HG02884 (cell line): ENCODE data around the gene SLC38A5.
"Not testable (repeated sequence)": the region's sequence is repeated elsewhere in the genome, so short reads cannot be mapped to it uniquely, and the experiment has no call there.

ENCODE experiments used
- ATAC-seq: cut with Tn5 transposase; IDR thresholded peaks from one replicate; pipeline ENCODE4 v1.9.1; 2021; ENCODE audit warnings: mild to moderate bottlenecking, moderate library complexity; ENCODE audit not compliant: unreplicated experiment

The SLC38A5 gene

DNA sequence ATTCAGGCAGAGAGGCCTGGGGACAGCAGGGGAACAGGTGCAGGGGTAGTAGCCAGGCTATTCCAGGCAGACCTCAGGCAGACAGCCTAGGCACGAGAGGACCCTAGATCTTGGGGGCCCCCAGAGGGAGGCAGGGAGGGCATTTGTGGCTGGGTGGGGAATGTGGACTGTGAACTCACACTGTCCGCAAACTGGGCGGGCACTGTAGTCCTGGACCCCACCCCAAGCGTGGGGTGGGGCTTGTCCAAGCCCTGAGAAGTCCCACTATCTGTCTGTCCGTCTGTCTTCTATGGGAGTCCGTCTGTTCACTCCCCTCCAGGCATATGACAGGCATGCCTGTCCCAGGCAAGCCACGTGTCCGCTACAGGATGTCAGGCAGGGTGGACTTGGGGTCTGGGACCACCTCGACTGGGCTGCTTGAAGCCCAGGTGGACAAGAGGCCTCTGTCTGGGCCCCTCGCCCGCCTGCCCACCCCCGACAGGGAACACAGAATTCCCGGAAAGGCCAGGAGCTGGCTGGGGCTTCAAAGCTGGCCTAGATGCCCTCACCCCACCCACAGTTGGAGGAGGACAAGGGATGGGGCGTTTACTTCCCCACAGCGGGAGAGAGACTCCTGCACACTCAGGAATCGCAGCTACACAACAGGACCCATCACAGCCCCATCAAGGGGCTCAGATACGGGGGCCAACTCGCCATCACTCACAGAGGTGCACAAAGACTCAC is at the start of gene SLC38A5:
SLC38A5 (minus strand) TSS at position 151 of the 723 bp plus-strand sequence. CDS start 2,336 bp downstream, outside the sequence.
- ATAC-seq = no peak

DNA sequence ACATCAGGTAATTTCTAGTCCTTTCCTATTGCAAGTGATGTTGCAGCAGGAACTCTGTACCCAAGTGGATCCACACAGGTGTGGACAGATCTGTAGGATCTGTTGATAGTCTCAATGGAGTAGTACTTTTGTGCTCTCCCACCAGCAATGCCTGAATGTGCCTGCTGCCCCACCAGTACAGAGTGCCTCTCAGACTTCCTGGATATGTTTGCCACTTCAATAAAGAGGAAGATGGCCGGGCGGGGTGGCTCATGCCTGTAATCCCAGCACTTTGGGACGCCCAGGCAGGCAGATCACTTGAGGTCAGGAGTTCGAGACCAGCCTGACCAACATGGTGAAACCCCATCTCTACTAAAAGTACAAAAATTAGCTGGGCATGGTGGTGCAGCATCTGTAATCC is 49.4 kb upstream of the SLC38A5 start:
- ATAC-seq = not testable (repeated sequence)

DNA sequence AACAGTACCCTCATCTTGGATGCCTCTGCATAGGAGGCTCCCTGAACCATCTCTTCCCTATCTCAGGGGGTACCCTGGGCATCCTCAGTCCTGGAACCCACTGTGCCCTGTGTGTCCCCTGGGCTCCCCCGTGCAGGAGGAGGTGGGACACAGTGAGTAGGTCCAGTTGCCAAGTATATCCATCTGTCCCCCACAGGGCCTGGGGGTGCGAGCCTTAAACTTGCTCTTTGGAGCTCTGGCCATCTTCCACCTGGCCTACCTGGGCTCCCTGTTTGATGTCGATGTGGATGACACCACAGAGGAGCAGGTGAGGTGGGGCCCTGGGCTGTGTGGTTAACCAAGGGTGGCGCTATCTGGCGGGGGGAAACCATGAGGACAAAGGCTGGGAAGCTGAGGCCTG is 46.9 kb upstream of the SLC38A5 start:
- ATAC-seq = no peak

DNA sequence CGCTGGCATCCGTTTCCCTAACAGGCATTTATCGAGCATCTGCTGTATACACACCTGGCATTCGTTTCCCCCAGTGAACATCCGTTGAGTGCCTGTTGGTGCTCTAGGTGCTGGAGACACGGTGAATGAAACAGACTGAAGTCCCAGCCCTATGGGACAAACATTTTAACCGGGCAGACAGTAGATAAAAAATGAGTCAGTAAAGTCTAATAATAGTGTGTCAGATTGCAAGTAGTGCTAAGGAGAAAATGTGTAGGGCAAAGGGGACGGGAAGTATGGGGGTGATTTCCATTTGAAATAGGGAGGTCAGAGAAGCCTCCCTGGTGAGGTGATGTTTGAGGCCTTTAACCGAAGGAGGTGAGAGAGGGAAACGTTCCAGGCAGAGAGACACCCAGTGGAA is 46.2 kb upstream of the SLC38A5 start:
- ATAC-seq = no peak

DNA sequence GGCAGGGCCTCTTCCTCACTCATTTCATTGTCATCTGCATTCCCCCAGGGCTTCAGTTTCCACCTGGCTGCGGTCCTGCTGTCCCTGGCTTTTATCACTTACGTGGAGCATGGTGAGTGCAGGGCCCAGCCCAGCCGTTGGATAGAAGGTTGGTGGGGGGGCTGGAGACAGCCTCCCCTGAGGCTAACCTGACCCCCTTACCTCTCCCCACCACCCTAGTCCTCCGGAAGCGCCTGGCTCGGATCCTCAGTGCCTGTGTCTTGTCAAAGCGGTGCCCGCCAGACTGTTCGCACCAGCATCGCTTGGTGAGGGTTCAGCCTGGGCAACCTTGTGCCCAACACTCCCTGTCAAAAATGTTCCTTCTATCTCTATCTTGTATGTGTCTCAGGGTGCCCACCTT is 45.8 kb upstream of the SLC38A5 start:
- ATAC-seq = no peak

DNA sequence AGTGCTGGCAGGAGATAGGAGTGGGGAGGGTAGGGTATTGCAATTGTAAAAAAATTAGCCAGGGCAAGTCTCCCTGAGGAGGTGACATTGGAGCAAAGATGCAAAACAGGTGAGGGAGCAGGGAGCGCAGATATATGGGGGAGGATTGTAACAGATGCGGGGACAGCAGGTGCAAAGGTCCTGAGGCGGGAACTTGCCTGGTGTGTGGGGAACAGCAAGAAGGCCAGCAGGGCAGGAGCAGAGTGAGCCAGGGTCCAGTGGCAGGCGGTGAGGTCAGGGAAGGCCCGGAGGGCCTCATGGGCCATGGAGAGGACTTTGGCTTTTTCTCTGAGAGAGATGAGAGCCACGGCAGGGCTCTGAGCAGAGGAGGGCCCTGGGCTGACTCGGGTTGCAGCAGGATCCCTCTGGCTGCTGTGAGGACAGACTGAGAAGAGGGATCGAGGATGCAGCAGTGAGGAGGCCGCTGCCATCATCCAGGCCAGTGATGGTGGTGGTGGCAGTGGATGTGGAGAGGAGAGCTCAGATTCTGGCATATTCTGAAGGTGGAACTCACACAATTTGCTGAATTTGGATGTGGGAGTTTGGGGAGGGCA is 44.9 kb upstream of the SLC38A5 start:
- no peak for ATAC-seq

DNA sequence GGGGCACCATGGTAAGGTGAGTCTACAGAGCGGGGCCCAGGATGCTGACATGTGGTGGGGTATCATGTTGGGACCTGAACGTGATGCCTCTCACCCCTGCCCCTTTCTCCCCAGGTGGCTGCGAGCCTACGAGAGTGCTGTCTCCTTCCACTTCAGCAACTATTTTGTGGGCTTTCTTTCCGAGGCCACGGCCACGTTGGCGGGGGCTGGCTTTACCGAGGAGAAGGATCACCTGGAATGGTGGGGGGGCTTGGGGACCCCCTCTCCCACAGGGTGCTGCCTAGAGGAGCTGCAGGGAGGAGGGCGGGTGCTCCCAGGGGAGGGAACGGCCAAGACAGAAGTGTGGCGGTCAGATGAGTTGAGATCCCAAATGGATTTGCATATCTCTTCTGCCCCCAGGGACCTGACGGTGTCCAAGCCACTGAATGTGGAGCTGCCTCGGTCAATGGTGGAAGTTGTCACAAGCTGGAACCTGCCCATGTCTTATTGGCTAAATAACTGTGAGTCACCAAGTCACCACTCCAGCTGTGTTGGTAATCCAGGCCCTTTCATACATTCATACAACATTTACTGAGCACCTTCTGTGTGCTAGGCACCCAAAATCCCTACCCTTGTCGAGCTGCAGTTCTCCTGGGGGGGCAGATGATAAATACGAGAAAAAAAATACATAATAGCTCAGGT is 44.2 kb upstream of the SLC38A5 start:
- ATAC-seq = no peak

DNA sequence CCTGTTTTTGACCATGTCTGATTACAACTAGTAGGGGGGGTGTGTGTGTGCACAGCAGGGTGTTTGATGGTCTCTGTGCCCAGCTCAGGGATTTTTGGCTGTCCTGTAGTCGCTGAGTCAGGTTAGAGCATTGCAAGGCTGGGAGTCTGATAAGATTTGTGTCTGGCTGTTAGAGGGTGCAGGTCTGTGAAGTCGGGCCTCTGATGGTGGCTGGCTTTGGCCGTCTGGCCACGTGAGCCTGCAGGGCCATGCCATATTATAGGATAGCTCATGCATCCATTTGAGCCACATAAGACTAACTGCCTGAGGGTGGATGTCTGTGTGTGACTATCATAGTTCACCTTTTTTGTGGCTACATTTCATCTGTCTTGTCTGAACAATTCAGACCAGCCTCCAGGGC is 43.6 kb upstream of the SLC38A5 start:
- no peak for ATAC-seq

DNA sequence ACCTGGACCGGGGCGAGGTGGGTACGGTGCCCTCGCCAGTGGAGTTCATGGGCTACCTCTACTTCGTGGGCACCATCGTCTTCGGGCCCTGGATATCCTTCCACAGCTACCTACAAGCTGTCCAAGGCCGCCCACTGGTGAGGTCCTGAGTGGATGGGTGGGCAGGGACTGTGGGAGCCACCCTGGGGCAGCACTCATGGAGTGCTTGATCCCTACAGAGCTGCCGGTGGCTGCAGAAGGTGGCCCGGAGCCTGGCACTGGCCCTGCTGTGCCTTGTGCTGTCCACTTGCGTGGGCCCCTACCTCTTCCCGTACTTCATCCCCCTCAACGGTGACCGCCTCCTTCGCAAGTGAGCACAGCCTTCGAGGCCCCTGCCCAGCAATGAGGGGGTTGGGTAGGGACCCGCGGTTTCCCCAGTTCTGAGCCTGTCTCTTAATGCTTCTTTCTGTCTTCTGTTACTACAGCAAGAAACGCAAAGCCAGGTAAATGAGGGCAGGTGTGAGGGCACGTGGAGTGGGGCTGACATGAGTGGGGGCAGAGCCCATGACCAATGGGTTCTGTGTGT is 42.4 kb upstream of the SLC38A5 start:
- no peak for ATAC-seq

DNA sequence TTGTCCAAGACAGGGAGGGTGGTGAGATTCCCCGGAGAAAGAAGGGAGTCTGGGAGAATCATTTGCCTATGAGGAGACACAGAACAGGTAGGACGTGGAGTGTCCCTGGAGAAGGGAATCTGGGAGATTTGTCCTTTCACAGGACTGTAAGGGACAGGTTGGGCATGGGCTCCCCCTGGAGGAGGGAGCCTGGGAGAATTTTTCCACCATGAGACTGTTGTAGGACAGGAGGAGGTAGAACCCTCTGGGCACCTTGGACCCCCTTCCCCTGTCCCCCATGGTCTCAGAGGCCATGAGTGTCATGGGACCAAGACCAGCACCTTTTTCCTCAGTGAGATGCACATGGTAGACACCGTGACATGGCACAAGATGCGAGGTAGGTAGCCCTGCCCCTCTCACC is 41.5 kb upstream of the SLC38A5 start:
- ATAC-seq = no peak

DNA sequence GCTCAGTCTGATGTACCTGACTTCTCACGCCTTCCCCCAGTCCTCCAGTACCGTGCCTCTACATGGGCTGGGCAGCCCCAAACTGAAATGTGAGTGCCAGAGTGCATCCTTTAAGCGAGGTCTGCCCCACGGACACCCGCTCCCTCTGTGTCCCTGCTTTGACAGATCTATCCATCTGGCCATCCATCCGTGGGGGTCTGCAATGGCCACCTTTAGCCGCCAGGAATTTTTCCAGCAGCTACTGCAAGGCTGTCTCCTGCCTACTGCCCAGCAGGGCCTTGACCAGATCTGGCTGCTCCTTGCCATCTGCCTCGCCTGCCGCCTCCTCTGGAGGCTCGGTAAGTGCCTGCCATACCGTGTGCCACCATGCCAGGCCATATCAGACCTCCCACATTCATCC is 39.6 kb upstream of the SLC38A5 start:
- ATAC-seq = no peak

DNA sequence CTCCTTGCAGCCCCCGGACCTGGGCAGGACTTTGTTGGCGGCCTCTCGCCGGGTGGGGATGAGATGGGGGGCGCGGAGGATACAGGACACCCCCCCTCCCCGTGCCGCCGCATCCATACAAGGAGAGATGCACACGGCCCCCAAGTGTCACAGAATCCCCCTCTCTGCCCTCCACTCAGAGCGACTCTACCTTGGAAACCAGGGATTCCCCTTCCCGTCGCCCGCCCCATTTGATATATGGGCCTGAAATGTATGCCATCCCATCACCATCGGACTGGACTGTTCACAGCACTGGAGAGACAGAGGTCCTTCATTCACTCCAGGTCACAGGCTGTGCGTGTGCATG is 39.2 kb upstream of the SLC38A5 start:
- ATAC-seq = no peak

DNA sequence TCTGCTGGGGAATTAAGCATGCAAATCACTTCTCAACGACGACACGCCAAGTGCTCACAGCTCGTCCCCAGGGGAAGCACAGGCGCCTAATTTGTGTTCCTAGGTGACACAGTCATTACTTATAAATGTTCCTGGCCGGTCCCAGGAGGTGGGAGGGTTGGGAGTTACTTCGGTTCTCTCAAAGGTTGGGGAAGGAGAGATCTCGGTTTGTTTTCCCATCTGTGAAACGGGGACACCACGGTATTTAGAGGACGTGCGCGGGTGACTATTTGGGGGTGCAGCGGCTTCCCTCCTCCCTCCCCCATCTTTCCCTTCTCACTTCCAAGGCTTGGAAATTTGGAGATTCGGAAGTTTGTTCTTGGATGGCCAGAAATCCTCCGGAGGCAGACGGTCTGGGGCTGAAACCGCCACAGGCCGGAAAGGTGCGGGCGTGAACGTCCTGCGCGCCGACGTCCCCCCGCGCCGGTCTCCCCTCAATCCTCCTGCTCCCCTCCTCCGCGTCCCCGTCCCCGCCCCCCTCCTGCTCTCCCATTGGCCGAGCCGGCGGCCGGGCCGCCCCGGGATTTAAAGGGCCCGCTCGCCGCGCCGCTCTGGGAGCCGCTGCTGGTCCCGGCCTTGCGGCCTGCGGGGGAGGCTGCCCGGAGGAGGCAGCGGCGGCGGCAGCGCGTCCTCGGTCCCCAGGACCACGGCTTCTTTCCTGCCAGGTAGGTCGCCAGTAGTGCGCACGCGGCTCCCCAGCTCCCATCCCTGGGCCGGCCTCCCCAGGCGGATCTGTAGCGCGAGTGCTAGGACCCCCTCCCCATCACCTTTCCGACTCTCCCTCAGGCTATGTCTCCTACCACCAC is 38.6 kb upstream of the SLC38A5 start, which contains the start of gene PORCN:
PORCN (plus strand) TSS at position 593 of the 845 bp plus-strand sequence. CDS start 829 bp downstream, outside the sequence.
- ATAC-seq = peak; percentile 66

DNA sequence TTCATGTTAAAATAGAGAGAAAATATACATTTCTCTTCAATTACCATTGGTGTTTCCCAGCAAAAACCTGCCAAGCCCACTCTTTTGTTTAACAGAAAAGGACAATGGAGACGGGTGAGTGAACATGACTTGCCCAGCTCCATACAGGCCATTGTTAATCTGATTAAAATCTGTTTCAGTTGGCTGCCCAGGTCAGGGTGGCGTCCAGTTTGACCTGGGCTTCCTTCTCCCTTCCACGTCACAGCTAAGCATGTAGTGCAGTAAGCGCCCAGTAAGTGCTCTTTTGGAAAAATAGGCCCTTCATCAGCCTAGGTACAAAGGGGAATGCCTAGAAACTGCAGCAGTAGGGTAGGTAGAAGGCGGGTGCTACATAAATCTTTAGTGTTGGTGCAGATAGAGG is 37.2 kb upstream of the SLC38A5 start:
- ATAC-seq = no peak

DNA sequence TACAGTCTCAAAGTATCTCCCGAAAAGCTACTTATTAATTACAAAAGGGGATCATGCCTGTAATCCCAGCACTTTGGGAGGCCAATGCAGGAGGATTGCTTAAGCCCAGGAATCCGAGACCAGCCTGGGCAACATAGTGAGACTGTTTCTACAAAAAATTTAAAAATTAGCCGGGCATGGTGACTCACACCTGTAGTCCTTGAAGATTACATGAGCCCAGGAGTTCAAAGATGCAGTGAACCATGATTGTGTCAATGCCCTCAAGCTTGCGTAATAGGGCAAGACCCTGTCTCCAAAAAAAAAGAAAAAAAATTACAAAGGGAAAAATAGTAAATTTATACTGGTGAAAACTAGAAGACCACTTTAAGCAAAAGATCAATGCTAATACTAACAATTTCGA is 35.4 kb upstream of the SLC38A5 start:
- no peak for ATAC-seq

DNA sequence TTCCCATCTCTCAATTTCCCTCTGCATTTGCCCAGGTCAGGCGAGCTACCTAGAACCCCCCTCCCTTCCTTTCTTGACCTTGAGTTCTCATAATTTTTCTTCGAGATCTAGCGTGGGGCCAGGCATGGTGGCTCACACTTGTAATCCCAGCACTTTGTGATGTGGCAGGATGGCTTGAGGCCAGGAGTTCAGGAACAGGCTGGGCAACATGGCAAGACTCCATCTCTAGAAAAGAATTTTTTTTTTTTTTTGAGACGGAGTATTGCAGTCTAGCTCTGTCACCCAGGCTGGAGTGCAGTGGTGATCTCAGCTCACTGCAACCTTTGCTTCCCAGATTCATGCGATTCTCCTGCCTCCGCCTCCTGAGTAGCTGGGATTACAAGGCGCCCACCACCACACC is 34.2 kb upstream of the SLC38A5 start:
- ATAC-seq = no peak

DNA sequence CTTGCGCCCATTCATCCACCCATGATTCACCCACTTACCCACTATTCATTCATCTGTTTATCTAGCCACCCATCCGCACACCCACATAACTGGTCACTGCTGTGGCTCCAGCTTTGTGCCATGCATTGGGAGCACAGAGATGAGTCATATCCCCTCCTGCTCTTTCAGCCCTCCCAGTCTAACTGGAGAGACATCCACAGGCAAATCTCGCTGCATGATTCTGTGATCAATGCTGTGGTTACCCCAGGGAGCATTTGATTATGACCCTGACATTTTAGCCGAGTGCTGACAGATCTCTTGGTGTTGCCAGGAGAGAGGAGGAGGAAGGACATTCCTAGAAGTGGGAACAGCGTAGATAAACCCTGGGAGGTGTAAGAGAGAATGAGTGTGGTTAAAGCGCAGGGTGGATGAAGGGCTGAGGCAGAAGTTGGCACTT is 28.3 kb upstream of the SLC38A5 start:
- ATAC-seq = no peak

DNA sequence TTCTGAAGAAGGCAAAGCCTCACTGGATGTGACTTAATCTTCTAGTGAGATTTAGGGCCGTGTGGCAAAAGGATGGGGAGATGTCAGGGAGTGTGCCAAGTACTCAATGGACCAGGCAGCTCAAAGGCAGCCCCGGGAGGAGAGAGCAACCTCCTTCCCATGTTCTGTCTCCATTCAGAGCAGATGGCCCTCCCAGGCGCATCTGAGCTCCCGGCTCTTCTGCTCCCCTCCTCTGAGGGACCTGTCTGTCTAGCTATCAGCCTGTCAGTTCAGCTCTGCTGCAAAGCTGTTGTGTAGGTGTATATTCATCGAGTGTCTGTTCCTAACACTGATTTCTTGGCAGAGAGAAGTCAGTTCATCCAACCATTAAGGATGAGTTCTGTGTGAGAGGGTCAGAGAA is 27.8 kb upstream of the SLC38A5 start:
- no peak for ATAC-seq

DNA sequence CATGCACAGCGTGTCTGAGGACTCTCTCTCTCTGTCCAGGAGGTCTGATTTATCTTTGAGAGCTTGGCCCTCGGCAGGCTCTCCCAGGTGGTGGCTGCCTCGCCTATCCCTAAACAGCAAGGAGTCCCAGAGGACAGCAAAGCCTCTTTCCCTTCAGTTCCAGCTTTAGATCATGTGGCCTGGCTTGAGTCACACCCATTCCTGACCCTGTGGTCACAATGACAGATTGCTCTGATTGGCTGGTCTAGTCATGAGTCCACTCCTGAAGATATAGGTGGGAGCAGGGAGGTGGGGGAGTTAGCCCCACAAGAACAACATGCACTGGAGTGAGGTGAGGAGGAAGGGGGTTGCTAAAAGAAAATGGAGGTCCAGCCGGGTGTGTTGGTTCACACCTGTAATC is 26.6 kb upstream of the SLC38A5 start:
- no peak for ATAC-seq

DNA sequence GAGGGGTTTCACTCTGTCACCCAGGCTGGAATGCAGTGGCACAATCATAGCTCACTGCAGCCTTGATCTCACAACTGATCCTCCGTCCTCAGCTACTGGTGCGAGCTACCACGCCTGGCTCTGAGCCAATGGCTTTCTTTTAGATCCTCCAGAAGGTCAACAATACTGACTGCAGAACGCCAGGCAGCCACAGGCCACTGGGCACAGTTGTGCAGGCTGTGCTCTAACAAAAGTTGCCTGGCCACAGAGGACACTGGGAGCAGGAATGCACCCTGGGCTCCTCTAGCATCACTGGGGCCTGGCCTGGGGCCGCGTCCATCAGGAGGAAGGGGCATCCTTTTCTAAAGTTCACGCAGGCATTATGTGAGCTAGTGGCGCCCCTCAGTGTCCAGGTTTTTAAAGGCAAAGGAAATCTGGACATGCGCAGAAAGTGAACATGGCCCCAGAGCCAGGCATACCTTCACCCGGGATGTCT is 23.9 kb upstream of the SLC38A5 start:
- no peak for ATAC-seq
